Measurements from ENCODE around the gene PRAMEF10.
"Not testable (repeated sequence)": the region's sequence is repeated elsewhere in the genome, so short reads cannot be mapped to it uniquely, and the experiment has no call there.

Gene PRAMEF10

DNA sequence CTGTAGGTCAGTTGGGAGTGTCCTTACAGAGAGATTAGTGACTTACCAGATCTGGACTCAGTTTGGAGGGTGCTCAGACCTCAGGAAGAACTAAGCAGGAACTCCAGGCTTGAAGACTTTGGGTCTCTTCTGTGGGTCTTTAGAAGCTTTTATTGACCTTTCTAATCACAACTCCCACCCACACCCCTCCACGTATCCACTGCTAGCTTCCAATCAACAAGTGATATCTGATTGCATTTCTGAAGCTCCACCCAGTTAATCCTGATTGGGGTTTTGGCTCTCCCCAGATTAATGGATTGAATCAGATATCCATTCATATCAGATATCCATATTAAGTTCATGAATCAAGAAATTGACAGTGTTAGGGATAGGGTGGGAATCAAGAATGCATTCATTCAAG is at the start of gene PRAMEF10:
PRAMEF10 (minus strand) TSS at position 101 of the 400 bp plus-strand sequence. CDS start 2,423 bp downstream, outside the sequence.
- DNase-seq: not testable (repeated sequence)

GRCh38 chr1:12947480-12947879 is 49.4 kb upstream of the PRAMEF10 start, which contains the start of gene PRAMEF6:
Gene PRAMEF6, minus strand, starts transcription at chr1:12947580. Its CDS starts 5,062 bp downstream, at chr1:12942518.
- not testable (repeated sequence) for DNase-seq

GRCh38 chr1:12924368-12924767 is 26.3 kb upstream of the PRAMEF10 start:
- not testable (repeated sequence) for DNase-seq

DNA sequence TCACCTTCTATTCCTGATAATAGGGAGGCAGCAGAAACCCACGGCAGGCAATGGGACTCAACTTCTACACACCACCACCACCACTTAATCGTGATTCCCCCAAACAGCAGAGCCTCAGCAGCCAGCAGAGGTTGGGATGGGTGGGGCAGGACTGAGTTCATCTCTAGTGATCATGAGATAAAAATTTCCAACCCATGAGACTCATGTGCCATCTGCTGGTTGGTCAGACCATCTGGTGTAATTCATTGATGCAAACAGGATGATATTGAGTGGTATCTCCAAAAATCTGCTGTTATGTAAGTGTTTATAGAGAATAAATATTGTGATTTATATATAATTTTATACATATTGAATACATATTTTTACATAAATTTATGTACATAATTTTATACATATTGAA is 23.7 kb upstream of the PRAMEF10 start:
- not testable (repeated sequence) for DNase-seq

DNA sequence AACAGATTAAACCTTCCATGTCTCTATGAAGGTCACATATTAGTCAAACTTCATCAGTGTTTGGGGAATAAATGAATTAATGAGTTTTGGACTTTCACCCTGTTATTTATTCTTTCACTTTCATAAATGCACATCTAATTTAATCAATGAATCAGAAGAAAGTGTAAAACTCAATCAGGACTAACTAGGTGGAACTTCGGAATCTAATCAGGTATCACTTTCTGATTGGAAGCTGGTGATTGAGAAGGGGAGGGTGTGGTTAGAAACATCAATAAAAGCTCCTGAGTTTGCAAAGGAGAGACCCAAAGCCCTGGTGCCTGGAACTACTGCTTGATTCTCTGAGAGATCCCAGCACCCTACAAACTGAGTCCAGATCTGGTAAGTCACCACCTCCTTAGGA is 18.2 kb upstream of the PRAMEF10 start, which contains the start of gene PRAMEF7:
PRAMEF7 (plus strand) TSS at position 301 of the 400 bp plus-strand sequence. CDS start 1,083 bp downstream, outside the sequence.
- not testable (repeated sequence) for DNase-seq

DNA sequence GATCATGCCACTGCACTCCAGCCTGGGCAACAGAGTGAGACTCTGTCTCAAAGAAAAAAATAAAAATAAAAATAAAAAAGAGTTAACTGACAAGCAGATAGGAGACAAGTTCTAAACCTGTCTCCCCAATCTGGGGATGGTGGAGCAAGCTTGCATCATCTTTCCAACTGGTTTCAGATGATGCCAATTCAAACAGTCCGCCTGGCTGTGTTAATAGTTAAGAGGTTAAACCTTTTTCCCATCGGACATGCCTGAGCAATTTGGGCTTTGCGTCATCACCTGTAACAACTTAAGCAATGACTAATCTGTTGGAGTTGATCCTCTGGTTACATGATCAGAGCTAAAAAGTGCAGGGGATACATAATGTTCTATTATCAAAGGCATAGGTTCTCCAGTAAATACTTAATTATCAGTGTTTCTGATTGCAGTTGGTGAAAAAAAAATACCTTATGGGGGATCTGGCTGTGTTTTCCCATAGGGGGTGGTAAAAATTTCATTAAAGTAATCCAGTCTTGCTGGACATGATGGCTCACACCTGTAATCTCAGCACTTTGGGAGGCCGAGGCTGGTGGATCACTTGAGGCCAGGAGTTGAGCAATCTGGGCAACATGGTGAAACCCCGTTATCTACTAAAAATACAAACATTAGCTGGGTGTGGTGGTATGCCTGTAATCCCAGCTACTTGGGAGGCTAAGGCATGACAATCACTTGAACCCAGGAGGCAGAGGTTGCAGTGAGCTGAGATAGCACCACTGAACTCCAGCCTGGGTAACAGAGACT is 5.9 kb upstream of the PRAMEF10 start:
- DNase-seq: not testable (repeated sequence)

GRCh38 chr1:12899186-12899585 is 1.1 kb upstream of the PRAMEF10 start:
- not testable (repeated sequence) for DNase-seq

- not testable (repeated sequence) for DNase-seq
Observed at GRCh38 chr1:12886101-12886500, 12.0 kb downstream of the PRAMEF10 start, which contains the start of gene PRAMEF4. Gene PRAMEF4, minus strand, starts transcription at chr1:12886201. Its CDS starts 2,807 bp downstream, at chr1:12883394.

DNA sequence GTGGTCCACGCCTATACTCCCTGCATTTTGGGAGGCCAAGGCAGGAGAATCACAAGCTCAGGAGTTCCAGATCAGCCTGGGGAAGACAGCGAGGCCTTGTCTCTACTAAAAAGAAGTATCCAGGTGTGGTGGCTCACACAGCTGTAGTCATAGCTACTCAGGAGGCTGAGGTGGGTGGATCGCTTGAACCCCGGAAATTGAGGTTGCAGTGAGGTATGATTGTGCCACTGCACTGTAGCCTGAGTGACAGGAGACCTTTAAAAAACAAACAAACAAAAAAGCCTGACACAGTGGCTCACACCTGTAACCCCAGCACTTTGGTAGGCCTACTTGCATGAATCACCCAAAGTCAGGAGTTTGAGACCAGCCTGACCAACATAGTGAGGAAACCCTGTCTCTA is 19.6 kb downstream of the PRAMEF10 start:
- DNase-seq: not testable (repeated sequence)

- DNase-seq: not testable (repeated sequence)
Observed at GRCh38 chr1:12863131-12863880, 34.8 kb downstream of the PRAMEF10 start.

GRCh38 chr1:12856786-12857185 is 41.3 kb downstream of the PRAMEF10 start, which contains the start of gene PRAMEF2:
Gene PRAMEF2, plus strand, starts transcription at chr1:12857086. Its CDS starts 1,924 bp downstream, at chr1:12859010.
- not testable (repeated sequence) for DNase-seq

DNA sequence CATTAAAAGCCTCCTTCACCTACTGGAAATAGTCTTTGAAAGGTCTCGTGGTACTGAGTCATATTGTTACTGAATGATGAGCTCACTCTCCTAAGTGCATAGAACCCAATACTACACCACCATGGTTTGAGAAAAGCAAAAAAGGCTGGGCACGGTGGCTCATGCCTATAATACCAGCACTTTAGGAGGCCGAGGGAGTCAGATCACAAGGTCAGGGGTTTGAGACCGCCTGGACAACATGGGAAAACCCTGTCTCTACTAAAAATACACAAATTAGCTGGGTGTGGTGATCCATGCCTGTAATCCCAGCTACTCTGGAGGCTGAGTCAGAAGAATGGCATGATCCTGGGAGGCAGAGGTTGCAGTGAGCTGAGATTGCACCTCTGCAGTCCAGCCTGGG is 46.3 kb downstream of the PRAMEF10 start:
- DNase-seq: no peak

GRCh38 chr1:12848620-12849019 is 49.5 kb downstream of the PRAMEF10 start, which contains the start of gene HNRNPCL1:
Gene HNRNPCL1, minus strand, starts transcription at chr1:12848720. Its CDS starts 431 bp downstream, at chr1:12848289.
- DNase-seq: not testable (repeated sequence)

Data from DMS53 (cell line).